Measurements from ENCODE around the gene PLCH1. TPM values are rescaled to one million over a fixed set of nuclear protein-coding genes. Genes with fewer than 3 reads are reported as not detected.

The PLCH1 gene
- total RNA-seq, 1 donor from 2014 or later = not detected

DNA sequence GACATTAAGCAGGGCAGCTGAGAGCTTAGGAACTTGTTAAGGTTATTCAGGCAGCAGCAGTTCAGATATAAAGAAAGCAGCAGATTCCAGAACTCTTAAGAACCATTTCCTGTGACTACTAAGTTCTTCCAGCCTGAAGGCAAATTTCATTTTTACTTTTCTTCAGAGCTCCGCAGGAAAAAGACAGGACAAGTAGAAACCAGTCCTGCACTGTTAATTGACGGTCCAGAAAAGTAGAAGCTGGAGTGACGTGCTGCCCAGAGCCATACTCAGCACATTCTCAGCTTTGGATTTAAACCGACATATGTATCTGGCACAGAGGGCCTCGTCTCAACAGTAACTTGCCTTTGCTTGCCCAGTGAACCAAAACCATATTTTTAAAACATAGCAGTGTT, 232.0 kb downstream of the PLCH1 start:
- no peak for DNase-seq (ENCODE audit: extremely low spot score, unreplicated experiment)
- TF ChIP-seq, protein P1, sequence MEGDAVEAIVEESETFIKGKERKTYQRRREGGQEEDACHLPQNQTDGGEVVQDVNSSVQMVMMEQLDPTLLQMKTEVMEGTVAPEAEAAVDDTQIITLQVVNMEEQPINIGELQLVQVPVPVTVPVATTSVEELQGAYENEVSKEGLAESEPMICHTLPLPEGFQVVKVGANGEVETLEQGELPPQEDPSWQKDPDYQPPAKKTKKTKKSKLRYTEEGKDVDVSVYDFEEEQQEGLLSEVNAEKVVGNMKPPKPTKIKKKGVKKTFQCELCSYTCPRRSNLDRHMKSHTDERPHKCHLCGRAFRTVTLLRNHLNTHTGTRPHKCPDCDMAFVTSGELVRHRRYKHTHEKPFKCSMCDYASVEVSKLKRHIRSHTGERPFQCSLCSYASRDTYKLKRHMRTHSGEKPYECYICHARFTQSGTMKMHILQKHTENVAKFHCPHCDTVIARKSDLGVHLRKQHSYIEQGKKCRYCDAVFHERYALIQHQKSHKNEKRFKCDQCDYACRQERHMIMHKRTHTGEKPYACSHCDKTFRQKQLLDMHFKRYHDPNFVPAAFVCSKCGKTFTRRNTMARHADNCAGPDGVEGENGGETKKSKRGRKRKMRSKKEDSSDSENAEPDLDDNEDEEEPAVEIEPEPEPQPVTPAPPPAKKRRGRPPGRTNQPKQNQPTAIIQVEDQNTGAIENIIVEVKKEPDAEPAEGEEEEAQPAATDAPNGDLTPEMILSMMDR (IDR thresholded peaks at IDR 0.05) = no peak
- H3K27ac Mint-ChIP-seq (ENCODE audit: unreplicated experiment) = no peak overlapping the region
- H3K27me3 Mint-ChIP-seq (ENCODE audit: unreplicated experiment) = no peaks in the 10 kb centered on the region
- H3K4me1 Mint-ChIP-seq (ENCODE audit: unreplicated experiment) = no peaks in the 10 kb centered on the region
- H3K4me3 Mint-ChIP-seq (ENCODE audit: unreplicated experiment) = no peak overlapping the region
- peaks cover 14% of the 10 kb centered on the region for H3K9me3 Mint-ChIP-seq (ENCODE audit: unreplicated experiment)
- no peaks in the 10 kb centered on the region for H3K36me3 Mint-ChIP-seq (ENCODE audit: unreplicated experiment)

GRCh38 chr3:155512175-155512866, 232.6 kb downstream of the PLCH1 start:
- Mint-ChIP-seq H3K27ac (ENCODE audit: unreplicated experiment) (no peak overlapping the region), H3K36me3 (ENCODE audit: unreplicated experiment) (no peaks in the 10 kb centered on the region), H3K4me3 (ENCODE audit: unreplicated experiment) (no peak overlapping the region), H3K4me1 (ENCODE audit: unreplicated experiment) (no peaks in the 10 kb centered on the region), H3K27me3 (ENCODE audit: unreplicated experiment) (no peaks in the 10 kb centered on the region), H3K9me3 (ENCODE audit: unreplicated experiment) (peaks cover 14% of the 10 kb centered on the region)
- DNase-seq (ENCODE audit: extremely low spot score, unreplicated experiment) = no peak
- TF ChIP-seq, protein P1 (IDR thresholded peaks at IDR 0.05) = no peak

GRCh38 chr3:155504682-155505081, 240.2 kb downstream of the PLCH1 start:
- no peaks in the 10 kb centered on the region for H3K4me1 Mint-ChIP-seq (ENCODE audit: unreplicated experiment)
- H3K36me3 Mint-ChIP-seq (ENCODE audit: unreplicated experiment) = no peaks in the 10 kb centered on the region
- H3K9me3 Mint-ChIP-seq (ENCODE audit: unreplicated experiment) = no peaks in the 10 kb centered on the region
- TF ChIP-seq, protein P1 (IDR thresholded peaks at IDR 0.05) = no peak
- no peaks in the 10 kb centered on the region for H3K27me3 Mint-ChIP-seq (ENCODE audit: unreplicated experiment)
- no peak for DNase-seq (ENCODE audit: extremely low spot score, unreplicated experiment)
- H3K27ac Mint-ChIP-seq (ENCODE audit: unreplicated experiment) = no peak overlapping the region
- no peak overlapping the region for H3K4me3 Mint-ChIP-seq (ENCODE audit: unreplicated experiment)

DNA sequence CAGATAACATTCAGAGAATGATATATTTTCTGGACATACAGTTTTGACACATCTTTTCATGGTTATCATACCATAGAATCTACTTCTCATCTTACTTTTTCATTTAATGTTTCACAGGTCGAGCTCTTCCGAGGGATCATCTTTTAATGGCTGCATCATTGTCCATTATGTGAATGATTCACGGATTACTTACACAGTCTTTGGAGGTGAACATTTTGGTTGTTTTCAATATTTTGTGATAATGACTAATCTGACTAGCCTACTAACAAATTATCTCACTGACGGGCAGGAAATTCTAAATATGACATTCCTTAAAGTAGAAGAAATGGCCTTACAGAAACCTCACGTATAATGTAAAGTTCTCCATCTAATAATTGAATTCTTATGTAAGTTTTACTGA, 242.2 kb downstream of the PLCH1 start:
- H3K27ac Mint-ChIP-seq (ENCODE audit: unreplicated experiment) = no peak overlapping the region
- no peak for DNase-seq (ENCODE audit: extremely low spot score, unreplicated experiment)
- H3K4me1 Mint-ChIP-seq (ENCODE audit: unreplicated experiment) = no peaks in the 10 kb centered on the region

GRCh38 chr3:155500194-155500818, 244.6 kb downstream of the PLCH1 start:
- TF ChIP-seq, protein P1 (IDR thresholded peaks at IDR 0.05) = no peak
- Mint-ChIP-seq H3K4me3 (ENCODE audit: unreplicated experiment) (no peak overlapping the region), H3K27me3 (ENCODE audit: unreplicated experiment) (peaks cover 2% of the 10 kb centered on the region), H3K9me3 (ENCODE audit: unreplicated experiment) (no peaks in the 10 kb centered on the region), H3K4me1 (ENCODE audit: unreplicated experiment) (no peaks in the 10 kb centered on the region), H3K36me3 (ENCODE audit: unreplicated experiment) (no peaks in the 10 kb centered on the region), H3K27ac (ENCODE audit: unreplicated experiment) (no peak overlapping the region)
- DNase-seq (ENCODE audit: extremely low spot score, unreplicated experiment) = no peak

More for the DNA sequence above, 242.2 kb downstream of the PLCH1 start:
- peaks cover 2% of the 10 kb centered on the region for H3K27me3 Mint-ChIP-seq (ENCODE audit: unreplicated experiment)
- TF ChIP-seq, protein P1 (IDR thresholded peaks at IDR 0.05) = no peak
- H3K36me3 Mint-ChIP-seq (ENCODE audit: unreplicated experiment) = no peaks in the 10 kb centered on the region
- H3K4me3 Mint-ChIP-seq (ENCODE audit: unreplicated experiment) = no peak overlapping the region
- no peaks in the 10 kb centered on the region for H3K9me3 Mint-ChIP-seq (ENCODE audit: unreplicated experiment)

Data from osteocyte (in vitro differentiated cells).